Measurements from ENCODE around the gene UBXN11.

DNA sequence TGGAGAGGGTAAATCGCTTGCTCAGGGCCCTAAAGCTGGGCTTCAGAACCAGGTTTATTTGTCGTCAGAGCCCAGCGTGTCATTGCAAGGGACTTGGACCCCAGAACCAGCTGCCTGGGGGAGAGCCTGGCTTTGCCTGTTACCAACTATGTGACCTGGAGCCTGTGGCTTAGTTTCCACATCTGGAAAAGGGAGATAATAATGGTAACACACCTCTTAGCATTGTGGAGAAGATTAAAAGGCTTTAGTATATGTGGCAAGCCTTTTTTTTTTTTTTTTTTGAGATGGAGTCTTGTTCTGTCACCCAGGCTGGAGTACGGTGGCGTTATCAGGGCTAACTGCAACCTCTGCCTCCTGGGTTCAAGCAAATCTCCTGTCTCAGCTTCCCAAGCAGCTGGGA, 23.8 kb upstream of the UBXN11 start:
- TF ChIP-seq, protein P1, sequence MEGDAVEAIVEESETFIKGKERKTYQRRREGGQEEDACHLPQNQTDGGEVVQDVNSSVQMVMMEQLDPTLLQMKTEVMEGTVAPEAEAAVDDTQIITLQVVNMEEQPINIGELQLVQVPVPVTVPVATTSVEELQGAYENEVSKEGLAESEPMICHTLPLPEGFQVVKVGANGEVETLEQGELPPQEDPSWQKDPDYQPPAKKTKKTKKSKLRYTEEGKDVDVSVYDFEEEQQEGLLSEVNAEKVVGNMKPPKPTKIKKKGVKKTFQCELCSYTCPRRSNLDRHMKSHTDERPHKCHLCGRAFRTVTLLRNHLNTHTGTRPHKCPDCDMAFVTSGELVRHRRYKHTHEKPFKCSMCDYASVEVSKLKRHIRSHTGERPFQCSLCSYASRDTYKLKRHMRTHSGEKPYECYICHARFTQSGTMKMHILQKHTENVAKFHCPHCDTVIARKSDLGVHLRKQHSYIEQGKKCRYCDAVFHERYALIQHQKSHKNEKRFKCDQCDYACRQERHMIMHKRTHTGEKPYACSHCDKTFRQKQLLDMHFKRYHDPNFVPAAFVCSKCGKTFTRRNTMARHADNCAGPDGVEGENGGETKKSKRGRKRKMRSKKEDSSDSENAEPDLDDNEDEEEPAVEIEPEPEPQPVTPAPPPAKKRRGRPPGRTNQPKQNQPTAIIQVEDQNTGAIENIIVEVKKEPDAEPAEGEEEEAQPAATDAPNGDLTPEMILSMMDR (IDR thresholded peaks at IDR 0.05; ENCODE audit: insufficient read depth, low read length, poor library complexity, severe bottlenecking): no peak
- no peak for TF ChIP-seq EZH2phosphoT487 (conservative IDR thresholded peaks at IDR 0.05; ENCODE audit: low read length)
